GM18502 (cell line): ENCODE results near the gene BICC1.

ENCODE experiments used
- ATAC-seq: cut with Tn5 transposase; IDR thresholded peaks from one replicate; pipeline ENCODE4 v1.9.1; 2021; ENCODE audit warnings: mild to moderate bottlenecking; ENCODE audit not compliant: unreplicated experiment, poor library complexity

The BICC1 gene

DNA sequence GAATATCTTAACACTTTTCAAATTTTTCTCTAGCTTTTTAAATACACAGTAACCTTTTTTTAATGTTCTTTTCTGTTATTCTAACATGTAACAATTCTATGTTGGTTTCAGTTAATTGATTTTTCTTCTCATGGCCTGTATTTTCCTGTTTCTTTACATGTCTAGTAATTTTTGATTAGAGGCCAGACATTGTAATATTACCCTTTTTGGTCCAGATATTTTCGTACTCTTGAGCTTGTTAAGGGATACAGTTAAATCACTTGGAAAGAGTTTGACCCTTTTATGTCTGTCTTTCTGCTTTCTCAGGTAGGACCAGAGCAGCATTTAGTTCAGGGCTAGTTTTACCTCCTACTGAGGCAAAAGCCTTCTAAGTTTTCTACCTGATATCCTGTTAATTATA lies 45.0 kb downstream of the BICC1 start:
- ATAC-seq = no peak

DNA sequence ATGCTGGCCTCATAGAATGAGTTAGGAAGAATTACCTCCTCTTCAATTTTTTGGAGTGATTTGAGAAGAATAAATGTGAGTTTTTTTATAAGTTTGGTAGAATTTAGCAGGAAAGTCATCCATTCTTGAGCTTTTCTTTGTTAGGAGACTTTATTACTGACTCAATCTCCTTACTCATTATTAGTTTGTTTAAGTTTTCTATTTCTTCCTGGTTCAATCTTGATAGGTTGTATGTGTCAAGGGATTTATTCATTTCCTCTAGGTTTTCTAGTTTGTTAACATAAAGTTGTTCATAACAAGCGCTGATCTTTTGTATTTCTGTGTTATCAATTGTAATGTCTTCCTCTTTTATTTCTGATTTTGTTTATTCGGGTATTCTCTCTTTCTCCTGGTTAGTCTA lies 47.4 kb downstream of the BICC1 start:
- ATAC-seq = no peak

DNA sequence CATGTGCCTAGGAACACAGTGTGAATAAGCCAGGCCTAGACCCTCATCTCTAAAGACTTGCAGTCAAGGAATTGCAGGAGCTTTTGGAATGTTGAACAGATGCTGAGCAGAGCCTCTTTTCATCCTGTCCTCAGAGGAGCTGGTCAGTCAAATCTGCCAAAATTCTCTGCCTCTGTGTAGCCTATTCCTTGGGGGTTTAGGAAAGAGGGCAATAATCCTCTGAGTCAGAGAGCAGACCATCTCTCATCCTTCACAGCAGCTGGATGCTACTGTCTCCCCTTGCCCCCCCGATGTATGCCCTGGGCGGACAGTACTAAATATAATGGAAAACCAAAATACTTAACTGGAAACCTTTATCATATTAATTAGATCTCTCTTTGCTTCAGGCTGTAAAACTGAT lies 52.6 kb downstream of the BICC1 start:
- ATAC-seq = no peak

DNA sequence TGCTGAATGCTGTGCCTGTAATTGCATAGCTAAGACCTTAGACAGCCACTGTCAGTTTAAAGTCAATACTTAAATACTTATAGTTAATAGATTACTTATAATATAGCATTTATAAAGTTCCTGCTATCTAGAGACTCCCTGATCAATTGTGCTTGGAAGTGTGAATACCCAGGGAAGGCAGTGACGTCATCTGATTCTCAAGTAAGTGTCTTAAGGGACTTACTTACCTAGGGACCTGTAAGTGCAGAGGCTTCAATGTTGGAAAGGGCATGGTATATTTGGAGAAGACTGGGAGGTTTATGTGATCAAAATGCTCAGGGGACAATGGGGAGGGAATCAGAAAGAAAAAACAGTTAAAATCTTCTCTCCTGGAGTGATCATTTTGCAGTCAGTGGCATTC lies 55.0 kb downstream of the BICC1 start:
- ATAC-seq = no peak

DNA sequence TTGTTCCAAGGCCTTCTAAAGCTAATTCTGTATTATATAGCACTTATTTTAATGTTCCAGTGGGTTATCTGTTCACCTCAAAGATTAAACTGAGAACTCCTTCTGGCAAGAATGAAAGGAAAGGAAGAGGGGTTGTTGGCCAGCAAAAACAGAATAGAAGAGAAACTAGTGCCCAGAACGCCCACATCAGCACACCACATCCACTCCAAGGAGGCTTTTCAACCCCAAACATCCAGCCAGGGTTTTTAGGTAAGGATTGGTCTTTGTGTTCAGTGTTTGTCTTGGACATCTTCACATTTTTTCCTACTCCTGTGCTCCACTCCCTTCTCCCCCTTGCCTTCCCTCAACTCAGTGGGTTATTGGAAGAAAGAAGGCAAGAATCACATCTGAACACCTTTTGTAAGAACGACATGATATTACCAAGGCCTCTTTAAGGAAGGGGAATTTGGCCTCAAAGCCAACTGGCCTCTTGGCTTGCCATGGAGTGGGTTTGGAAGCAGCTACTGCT lies 55.8 kb downstream of the BICC1 start:
- ATAC-seq = no peak

DNA sequence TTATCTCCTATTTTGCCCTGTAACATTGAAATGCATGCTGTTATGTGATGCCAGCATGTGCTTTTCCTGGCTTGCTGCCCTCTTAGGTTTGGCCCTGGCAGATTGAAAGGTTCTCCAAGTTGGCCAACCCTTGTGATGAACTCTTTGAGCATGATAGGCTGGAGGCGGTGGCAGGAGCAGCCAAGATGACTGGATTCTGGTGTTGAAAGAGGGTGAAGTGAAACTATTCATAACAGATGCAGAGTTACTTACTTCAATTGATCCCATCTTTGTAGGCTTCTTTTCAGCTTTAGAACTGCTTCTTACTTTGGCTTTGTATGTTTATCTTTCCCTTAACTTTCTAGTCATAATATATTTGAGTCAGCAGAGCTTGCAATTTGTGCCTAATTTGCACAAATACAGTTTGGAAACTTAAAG lies 57.6 kb downstream of the BICC1 start:
- ATAC-seq = no peak

DNA sequence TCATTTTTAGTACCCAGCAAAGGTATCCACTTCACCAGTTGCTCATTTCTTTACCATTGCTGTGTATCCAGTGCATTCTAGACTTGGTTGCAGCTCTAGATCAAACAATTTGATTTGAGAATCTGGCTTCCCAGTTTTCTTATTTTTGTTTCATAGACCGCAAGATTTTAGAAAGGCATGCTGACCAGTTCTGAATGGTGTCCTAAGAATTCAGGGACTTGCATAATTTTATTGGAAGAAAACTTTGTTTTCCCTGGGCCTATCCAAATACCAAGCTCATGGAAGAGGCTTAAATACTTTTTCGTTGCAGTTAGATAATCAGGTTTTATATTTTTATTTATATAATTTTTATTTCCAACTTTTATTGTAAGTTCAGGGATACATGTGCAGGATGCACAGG lies 58.3 kb downstream of the BICC1 start:
- ATAC-seq = no peak

DNA sequence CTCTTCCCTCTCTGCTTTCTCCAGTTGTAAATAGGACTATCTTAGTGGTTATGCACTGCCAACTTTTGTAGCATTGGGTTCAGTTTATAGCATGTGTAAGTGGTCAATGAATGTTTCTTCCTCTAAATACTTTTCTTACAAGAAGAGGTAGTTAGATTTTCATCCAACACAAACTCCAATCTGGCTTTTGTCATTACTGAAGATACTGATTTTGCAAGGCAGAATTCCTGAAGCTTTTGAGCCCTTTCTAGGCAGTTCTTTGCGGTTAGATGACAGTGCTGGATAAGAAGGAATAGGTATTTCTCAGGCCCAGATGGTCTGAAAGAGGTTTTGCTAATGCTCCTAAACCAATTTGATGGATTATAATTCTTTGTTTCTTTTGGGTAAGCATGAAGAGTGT lies 60.5 kb downstream of the BICC1 start:
- ATAC-seq = no peak

DNA sequence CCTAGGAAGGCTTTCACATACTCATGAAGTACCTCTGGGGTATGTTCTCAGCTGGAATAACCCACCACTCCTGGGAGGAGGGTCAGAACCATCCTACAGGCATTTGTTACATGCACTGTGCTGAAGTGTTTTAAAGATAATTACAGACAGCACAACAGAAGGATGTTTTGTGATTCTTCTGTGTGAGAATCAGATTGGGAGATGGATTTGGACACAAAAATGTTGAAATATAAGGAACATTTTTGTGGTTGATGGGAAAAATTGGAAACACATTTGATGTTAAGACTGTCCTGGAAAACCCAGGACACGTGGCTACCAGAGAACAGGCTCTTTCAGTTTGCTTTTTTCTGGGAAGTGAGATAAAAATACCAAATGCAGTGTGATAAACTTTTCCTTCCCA lies 61.4 kb downstream of the BICC1 start:
- no peak for ATAC-seq

DNA sequence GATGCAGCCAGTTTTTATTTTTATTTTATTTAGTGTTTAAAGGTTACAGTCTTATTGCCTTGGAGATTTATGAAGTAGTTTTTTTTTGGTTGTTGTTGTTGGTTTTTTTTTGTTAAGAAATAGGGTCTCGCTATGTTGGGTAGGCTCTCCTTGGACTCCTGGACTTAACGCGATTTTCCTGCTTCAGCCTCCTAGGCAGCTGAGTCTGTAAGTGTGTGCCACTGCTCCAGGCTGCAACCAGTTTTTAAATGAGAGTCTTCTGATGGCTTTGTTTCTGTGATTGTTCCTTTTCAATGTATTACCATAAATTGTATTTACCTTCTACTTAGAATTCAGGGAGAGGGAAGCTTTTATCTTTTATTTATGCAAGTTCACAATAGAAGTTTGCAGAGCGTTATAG lies 62.8 kb downstream of the BICC1 start:
- ATAC-seq = no peak

DNA sequence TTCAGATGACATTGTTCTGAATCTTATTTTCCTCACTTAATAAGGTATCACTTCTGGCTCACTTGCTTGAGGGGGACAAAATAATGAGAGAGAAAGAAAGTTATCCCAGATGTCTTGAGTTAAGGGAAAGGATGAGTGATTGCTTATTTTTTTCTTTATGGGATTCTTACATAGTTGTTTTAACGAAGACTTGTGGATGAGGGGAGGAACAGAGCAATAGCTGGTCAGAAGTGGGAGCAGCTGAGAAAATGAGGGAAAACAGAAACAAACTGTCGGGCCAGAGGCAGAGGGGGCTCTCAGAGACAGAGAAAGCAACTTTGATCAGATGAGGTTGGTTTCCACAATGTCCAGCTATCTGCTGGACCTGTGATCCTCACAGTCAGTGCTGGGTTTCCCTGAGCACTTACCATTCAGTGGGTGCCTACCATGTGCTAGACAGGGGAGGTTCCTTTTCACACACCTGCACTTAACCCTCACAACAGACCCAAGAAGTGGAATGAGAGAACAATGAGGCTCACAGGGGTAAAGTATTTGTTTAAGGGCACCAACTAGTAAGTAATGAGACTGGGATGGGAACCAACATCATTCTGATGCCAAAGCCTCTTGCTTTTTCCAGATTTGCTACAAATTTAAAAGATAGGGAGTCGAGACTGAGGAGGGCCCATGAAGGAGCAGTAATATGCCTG lies 64.2 kb downstream of the BICC1 start:
- no peak for ATAC-seq

DNA sequence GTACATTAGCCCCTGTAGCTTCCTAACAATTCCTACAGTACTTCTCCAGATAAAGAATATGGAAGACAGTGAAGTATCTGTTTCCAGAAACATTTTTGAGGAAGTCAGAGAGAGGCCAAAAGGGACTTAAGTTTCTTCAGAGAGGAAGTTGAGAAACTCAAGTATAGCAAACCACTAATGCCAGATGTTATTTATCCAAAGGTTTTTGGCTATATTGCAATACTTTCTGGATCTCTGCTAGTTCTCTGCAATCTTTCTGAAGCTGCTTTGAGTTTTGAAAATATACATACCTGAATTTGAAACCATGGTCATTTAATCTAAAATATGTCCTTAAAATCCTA lies 64.7 kb downstream of the BICC1 start:
- no peak for ATAC-seq

DNA sequence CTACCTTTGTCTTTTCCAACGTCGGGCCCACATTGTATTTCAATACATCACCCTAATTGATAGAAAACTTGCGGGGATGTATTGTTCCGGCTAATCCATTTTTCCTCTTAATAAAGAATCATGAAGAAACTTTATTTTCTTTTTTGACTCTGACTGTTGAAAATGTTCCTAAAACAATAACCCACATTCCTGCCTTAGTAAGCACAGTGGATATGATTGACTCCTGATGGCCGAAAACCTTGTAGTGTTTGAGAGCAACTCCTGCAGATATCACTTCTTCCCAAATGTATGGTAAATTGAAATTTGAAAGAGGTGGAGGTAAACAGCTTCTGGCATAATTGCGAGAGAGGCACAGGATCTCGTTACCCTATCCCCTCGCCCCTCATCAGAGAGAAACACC lies 65.7 kb downstream of the BICC1 start:
- no peak for ATAC-seq

DNA sequence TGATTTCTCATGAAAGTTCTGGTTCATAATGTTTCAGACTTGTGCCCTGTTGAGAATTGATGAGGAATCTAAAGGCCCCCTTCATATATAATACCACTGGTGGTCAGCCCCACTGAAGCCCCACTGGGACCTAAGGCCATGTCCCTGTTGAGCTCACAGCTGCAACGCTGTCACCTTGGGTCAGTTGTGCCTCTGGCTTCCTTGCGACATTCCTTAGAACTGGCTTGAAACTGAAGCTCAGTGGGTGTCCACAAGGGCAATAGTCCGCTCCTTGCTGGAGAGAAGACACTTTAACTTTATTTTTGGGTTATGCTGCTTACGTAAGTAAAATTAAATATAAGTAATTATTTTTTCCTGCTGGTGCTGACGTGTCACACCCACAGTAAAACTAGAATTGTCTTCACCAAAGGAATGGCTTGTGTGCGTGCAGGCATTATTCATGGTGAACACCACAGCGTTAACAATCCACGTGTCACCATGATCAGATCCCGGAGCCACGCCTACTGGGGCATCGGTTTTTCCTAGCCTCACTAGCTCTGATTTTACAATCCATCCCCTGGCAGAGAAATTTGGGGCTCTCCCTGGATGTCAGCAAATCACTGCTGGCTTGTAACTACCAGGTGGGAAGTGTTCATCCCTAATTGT lies 66.5 kb downstream of the BICC1 start:
- ATAC-seq = no peak

DNA sequence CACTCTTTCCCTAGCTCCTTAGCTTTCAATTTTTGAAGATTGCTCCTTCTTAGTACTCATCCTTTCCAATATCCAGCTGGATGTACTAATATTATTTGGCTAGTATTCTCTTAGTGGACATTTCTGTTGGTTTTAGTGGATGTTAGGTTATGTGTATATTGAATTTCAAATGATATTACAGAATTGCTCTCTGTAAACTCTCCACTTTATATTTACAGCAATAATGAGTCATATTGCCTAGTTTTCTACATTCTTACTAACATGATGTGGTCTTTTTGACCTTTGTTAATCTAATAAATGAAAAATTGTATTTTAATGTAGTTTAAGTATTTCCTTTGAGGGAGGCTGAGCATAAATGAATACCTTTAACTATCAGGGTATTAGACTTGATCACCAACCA lies 69.4 kb downstream of the BICC1 start:
- ATAC-seq = no peak

DNA sequence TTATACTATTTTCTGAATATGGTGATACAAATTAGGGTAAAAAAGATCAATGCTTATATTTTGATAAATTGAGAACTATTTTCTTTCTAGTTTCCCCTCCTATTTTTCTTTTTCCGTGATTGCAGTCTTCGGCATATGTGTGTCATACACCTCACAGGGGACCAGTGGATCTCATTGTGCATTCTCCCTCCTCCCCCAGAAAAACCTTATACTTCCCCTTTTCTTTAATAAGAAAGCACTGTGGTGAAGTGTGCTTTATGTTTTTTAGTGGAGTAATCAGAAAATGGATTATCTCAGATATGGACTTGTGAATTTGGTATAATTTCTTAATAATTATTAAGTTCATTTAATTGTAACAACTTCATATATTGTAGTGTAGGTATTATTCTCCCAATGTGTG lies 72.8 kb downstream of the BICC1 start:
- no peak for ATAC-seq

DNA sequence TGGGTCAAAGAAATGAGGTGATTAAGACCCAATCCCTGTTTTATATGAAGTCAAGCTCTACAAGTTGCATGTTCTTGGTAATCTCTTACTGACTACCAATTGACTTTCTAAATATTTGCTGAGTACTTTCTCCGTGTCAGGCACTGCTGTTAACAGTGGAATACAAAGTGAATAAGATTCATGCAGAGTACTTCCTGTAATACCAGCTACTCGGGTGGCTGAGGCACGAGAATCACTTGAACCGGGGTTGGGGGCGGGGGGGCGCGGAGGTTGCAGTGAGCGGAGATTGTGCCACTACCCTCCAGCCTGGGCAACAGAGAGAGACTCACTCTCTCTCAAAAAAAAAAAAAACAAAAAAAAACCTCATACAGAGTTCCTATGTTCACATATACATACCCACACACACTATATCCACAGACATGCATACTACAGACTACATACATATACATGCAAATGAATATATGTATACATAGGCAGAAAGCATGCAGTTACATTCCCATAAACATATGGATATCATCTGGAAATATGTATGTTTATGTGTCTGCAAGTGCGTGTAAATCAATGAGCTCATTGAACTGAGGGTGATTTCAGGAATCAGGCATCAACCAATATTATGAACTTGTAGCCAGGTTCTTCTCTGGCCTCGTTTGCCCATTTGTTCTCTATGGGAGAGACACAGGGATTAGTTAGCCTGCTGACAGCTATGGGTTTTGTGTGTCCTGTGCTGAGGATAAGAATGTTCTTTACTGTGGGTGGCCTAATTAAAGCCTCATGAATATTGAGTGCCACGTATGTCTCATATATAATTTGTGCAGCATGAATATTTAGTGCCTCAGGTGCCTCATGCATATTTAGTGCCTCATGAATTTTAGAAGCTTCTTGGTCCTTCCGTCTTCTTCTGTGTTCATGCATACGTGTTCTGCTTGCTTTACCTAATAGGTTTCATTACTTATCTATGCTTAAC lies 73.9 kb downstream of the BICC1 start:
- no peak for ATAC-seq

DNA sequence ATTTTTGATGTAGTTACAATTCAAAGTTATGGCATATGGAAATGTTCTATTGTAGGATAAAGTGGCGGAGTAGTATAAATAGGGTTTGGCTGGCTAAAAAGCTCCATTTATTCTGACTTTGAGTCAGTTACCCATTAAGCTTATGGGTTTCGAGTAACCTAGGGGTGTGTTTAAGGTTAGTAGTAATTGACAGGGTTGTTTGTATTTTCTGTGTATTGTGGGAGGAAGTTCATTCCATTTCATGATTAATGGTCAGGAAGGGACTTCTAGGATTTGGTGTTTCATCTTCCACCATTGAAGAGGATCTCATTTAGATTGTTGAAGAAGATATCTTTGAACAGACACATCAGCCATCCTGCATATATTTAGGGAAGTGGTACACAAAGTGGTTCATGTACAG lies 75.0 kb downstream of the BICC1 start:
- no peak for ATAC-seq

DNA sequence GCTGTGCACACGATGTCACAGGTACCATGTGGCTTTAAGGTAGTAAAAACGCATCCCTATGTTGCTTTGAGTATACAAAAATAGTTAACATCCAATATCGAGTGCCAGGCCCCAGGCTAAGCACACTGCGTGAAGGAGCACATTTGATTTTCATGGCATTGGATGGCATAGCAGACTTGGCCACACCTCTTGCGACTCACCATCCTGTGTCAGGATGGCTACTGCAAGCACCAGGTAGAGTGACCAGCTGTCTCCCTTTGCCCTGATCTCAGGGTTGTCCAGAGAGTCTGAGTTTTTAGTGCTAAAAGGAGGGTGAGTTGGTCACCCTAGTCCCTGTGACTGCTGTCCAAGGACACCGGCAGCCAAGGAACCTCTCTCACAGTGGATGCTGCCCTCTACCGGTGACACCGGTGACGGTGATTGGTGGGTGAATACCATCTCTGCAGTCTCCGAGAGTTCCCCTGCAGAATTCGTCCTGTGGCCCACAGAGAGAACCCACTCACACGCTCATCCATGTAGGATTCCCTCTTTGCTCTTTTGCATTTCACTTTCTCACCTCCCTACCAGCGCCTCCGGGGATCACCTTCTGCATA lies 76.1 kb downstream of the BICC1 start:
- ATAC-seq = no peak

DNA sequence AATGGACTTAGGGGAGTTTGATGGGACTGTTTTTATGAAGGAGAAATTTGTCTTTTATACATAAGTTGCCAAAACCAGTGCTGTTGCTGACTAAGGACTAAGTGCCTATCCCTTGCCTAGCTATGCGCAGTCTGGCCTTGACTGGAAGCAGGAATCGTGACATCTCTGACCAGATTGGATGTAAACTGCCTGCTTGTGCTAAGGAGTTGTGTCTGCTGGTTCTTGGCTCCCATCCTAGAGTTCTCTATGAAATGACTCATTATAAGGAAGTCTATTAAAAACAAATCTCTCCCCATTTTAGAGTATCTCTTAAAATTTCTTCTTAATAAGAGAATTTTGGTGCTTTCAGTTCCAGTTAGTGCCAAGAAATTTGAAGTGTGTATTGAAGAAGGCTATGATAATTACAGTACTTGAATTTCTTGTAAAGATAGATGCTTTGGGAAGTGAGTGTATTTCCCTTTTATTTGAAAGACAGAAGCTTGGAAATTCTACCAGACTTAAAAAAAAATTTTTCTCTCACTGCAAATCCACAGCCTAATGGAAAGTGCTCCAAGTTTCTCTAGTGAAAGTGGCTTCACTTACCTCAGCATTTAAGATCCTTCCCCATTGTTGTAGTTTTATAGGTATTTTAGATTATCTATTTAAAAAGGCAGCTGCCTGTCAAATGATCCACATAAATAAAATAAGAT lies 77.6 kb downstream of the BICC1 start:
- ATAC-seq = no peak
